ENCODE results near the gene PPM1N.

Gene PPM1N

DNA sequence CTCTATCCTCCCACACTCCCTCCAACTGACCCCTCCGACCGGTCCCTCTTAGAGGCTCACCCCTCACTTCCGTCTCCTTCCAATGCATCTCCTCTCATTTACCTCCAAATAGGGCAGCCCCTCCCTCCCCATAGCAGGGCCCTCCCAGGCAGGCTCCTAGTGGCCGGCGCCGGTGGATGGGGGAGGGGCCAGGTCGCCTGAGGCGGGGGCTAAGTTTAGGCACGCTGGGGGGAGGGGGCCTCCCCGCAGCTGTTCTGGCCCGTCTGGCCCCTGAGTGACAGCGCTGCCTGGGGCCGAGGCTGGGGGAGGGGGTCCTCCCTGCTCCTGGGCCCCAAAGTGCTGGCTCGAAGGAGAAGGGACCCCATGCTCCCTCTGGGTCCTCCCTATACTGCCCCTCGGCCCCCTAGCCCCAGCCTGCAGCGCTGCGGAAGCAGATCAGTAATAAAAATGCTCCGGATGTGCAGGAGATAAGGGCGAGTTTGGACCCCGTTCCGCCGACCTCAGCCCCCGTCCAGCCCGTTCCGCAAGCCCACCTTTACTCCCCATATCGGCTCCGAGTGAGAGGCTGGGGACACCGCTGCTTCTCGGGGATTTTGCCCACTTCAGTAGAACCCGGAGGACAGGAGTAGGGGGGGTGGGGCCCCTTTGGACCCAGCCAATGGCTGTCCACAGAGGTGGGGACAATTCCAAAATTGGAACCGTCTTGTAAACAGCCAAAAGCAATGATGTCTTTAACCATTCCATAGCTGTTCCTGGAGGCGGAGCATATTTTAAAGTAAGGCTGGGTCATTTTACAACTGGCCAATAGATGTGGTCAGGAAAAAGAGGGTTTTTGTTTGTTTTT is 5.4 kb upstream of the PPM1N start:
- peak in 1 of 2 experiments; percentile 53 for DNase-seq

DNA sequence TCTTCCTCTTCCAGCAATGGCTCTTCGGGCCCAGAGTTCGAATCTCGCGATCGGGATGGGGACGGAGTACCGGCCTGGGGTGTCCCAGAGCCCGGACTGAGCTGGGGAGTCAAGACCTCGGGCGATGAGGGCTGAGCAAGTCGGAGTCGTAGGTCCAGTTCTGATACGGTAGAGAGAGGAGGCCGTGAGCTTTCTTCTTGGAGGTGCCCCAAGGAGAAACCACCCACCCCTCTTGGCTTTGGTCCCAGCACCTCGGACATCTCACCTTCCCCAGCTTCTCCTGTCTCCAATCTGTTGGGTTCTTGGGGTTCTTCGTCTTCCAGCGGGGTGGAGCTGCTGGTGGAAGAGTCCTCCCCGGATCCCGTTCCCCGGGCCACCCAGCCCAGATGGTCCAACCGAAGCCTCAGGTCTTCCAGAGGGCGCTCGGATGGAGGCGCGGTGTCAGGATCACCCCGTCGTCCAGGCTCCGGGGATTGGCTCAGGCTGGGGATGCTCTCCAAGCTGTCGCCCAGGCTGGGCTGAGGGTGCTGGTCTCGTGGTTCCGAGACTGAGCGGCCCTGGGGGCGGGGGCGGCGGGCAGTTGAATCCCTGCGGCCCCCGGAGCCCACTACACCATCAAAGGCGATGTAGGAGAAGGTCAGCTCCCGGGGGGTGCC is 3.9 kb upstream of the PPM1N start:
- DNase-seq, result no peak

GRCh38 chr19:45495178-45495577 is 3.1 kb upstream of the PPM1N start:
- DNase-seq, result no peak

- no peak for DNase-seq
These were observed 1.8 kb upstream of the PPM1N start for GRCh38 chr19:45496349-45496953.

DNA sequence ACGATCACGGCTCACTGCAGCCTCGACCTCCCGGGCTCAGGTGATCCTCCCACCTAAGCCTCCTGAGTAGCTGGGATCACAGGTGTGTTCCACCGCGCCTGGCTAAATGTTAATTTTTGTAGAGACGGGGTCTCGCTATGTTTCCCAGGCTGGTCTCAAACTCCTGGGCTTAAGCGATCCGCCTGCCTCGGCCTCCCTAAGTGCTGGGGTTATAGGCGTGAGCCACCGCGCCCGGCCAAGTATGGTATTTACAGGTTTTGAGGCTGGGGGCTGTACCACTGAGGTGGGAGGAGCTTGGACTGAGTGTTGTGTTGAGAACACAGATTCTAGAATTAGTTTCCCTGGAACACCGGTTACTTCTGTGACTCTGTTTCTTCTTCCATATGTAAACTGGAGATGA is 452 bp upstream of the PPM1N start:
- DNase-seq, result no peak

- DNase-seq, result no peak
These were observed 1.2 kb downstream of the PPM1N start for GRCh38 chr19:45499196-45500180.

- DNase-seq, result no peak
These were observed 2.9 kb downstream of the PPM1N start for GRCh38 chr19:45500918-45501729.

DNA sequence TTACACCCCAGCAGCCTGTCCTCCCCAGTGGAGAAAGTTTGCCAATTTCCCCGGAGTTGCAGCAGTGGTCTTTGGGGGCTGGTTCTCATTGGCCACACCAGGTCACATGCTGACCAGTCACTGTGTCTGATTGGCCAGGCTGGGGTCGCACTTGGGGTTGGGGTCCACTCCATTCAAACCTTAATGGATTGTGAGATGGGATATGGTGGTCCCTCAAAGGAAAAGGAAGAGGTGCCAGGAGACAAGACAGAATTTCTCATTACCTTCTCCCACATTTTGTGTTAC is 3.4 kb downstream of the PPM1N start:
- no peak for DNase-seq

- no peak for DNase-seq
These were observed 3.9 kb downstream of the PPM1N start for GRCh38 chr19:45502111-45502510.

- DNase-seq, result no peak
These were observed 5.7 kb downstream of the PPM1N start for GRCh38 chr19:45503909-45504308.

- DNase-seq, result no peak
These were observed 7.1 kb downstream of the PPM1N start for GRCh38 chr19:45505151-45505995.

GRCh38 chr19:45505996-45506245 is 7.7 kb downstream of the PPM1N start:
- DNase-seq, result no peak

- DNase-seq, result peak in 1 of 2 experiments; percentile 54
These were observed 8.2 kb downstream of the PPM1N start for GRCh38 chr19:45506246-45506988.

GRCh38 chr19:45506989-45507871 is 9.0 kb downstream of the PPM1N start, which contains the start of gene VASP:
VASP (plus strand) TSS chr19:45507479; CDS start chr19:45507772, 293 bp downstream.
- DNase-seq, result peak in 1 of 2 experiments; percentile 35

DNA sequence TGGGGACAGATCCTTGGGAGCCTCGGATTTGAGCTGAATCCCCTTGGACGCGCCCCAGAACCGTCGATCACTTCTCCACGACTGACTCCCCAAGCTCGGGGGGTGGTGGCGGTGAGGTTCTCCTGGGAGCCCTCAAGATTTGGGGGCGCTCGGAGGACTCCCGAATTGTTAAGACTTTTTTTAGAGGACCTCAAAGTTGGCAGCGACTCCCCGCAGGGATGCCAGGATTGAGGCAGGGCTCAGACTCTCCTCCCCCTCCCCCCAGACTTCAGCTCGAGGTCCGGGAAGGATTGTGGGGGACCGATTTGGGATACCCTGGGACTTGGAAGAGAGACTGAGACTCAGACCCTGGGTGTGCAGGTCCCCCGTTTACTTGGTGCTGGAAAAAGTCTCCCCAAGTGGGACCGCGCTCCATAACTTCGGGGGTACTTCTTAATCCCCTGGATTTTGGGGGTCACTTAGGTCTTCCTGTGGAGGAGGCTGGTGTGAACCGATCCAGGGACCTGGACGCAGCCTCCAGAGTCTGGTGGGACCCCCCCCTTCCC is 9.7 kb downstream of the PPM1N start:
- DNase-seq, result no peak

DNA sequence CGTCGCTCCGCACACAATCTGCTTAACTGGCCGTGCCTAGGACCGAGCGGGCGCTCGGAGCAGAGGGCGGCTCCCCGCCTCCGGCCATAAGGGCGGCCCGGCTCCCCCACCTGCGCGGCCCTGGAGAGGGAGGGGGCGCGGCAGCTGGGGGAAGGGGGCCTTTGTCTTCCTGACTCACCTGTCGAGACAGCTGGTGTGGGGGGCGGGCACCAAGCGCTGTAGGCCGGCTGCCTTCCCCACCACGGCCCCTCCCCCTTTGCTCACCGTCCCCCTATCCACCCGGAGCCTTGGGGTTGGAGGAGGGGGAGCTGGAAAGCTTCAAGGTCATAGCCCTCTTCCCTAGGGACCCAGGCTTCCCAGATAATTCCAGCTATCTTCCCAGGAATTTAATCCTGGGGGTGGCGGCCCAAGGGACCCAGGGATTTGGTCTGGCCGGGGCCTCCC is 10.2 kb downstream of the PPM1N start:
- no peak for DNase-seq

- DNase-seq, result no peak
These were observed 10.8 kb downstream of the PPM1N start for GRCh38 chr19:45508861-45509691.

DNA sequence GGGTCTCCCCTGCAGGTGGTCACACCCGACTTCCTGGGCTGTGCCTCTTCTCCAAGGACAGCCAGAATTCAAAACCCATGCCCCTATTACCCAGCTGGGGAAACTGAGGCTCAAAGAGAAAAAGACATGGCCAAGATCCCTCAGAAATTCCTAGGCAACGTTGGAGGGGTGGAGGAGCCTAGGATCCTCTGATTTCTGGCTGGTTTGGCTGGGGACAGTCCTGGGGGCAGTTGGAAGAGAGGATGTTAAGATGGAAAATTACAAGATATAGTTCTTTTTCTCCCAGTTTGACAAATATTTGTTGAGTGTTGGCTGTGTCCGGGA is 11.4 kb downstream of the PPM1N start:
- DNase-seq, result no peak

All from cerebellar nuclear complex (tissue), 1 donor.